ENCODE measurements around the gene PLXNA3.

DNA sequence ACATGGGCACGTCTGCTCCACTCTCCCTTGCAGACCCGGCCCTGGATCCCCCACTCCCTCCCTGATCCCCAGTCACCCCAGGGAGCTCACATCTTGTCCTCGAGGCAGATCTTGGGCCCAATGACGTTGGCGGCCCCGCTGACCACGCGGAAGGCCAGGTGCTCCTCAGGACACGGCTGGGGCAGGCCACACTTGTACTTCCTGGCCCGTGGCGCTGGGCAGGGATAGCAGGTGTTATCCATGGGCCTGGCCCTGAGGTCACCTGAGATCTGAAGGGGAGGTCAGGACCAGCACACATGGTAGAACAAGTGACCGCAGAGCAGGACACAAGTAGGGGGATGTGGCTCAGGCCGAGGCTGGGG lies 50.3 kb downstream of the PLXNA3 start:
- TF ChIP-seq CTCF (conservative IDR thresholded peaks at IDR 0.05; ENCODE audit: low read depth in 2 of 2) (no peak), EZH2 (IDR thresholded peaks at IDR 0.05; ENCODE audit: low read depth, unreplicated experiment) (no peak), ZNF114 (CRISPR knock-in tag; IDR thresholded peaks at IDR 0.05) (no peak), EZH2phosphoT487 (IDR thresholded peaks at IDR 0.05; ENCODE audit: unreplicated experiment) (no peak), POLR2AphosphoS5 (IDR thresholded peaks at IDR 0.05; ENCODE audit: low read depth) (no peak), CREB1 (CRISPR knock-in tag; IDR thresholded peaks at IDR 0.05; ENCODE audit: low read depth) (no peak), ETS1 (IDR thresholded peaks at IDR 0.05) (no peak), STAT1 (IDR thresholded peaks at IDR 0.05; ENCODE audit: unreplicated experiment) (no peak), JUNB (IDR thresholded peaks at IDR 0.05; ENCODE audit: unreplicated experiment) (no peak), NANOG (IDR thresholded peaks at IDR 0.05; ENCODE audit: borderline replicate concordance) (no peak), ZNF331 (CRISPR knock-in tag; IDR thresholded peaks at IDR 0.05; ENCODE audit: low read depth) (no peak), ZNF462 (CRISPR knock-in tag; IDR thresholded peaks at IDR 0.05) (no peak)
- TF ChIP-seq, protein P1, sequence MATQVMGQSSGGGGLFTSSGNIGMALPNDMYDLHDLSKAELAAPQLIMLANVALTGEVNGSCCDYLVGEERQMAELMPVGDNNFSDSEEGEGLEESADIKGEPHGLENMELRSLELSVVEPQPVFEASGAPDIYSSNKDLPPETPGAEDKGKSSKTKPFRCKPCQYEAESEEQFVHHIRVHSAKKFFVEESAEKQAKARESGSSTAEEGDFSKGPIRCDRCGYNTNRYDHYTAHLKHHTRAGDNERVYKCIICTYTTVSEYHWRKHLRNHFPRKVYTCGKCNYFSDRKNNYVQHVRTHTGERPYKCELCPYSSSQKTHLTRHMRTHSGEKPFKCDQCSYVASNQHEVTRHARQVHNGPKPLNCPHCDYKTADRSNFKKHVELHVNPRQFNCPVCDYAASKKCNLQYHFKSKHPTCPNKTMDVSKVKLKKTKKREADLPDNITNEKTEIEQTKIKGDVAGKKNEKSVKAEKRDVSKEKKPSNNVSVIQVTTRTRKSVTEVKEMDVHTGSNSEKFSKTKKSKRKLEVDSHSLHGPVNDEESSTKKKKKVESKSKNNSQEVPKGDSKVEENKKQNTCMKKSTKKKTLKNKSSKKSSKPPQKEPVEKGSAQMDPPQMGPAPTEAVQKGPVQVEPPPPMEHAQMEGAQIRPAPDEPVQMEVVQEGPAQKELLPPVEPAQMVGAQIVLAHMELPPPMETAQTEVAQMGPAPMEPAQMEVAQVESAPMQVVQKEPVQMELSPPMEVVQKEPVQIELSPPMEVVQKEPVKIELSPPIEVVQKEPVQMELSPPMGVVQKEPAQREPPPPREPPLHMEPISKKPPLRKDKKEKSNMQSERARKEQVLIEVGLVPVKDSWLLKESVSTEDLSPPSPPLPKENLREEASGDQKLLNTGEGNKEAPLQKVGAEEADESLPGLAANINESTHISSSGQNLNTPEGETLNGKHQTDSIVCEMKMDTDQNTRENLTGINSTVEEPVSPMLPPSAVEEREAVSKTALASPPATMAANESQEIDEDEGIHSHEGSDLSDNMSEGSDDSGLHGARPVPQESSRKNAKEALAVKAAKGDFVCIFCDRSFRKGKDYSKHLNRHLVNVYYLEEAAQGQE (IDR thresholded peaks at IDR 0.05; ENCODE audit: unreplicated experiment), result no peak

All from GM23338 (cell line).